ENCODE results near the gene ITGAL. TPM values are rescaled to one million over a fixed set of nuclear protein-coding genes. Genes with fewer than 3 reads are reported as not detected.

The ITGAL gene
- total and polyA plus RNA-seq, 2 of the 13 experiments (the other 11 are each of a cell fraction or from before 2014, with no cell fraction given): 0.86 to 1.2 TPM

DNA sequence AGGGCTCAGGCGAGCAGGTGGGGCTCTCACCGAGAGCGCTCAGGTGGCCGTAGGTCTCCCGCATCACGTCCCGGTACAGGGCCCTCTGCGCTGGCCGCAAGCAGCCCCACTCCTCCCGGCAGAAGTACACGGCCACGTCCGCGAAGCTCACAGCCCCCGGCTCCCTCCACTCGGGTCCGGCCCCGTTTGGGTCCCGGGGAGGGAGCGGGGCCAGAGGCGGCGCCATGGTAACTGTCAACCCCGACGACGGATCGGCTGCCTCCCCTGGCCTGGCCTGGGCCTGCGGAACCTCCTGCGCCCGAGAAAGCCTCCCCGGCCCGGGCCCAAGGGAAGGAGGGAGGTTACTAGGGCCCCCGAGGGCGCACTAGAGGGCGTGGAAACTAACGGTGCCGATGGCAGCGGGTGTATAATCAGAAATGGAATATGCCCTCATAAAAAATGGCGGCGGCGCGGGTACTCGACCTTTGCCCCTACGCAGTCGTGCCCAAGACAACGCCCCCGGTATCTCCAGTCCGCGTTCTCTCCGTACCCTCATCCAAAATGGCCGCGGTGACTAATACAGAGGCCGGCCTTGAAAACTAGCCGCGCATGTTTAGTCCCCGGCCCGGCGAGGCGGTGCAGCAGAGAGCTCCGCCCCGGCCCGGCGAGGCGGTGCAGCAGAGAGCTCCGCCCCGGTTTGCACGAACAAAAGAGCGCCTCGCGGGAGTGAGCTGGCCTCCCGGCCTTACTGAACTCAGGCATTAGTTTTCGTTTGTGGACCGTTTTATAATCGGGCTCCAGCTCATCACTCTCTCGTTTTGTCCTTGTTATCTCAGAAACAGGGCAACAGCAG is 85.6 kb downstream of the ITGAL start, which contains the start of gene ZNF764 (continued):
- TF ChIP-seq ZNF782 (CRISPR knock-in tag; IDR thresholded peaks at IDR 0.05; ENCODE audit: borderline replicate concordance) (no peak; the same call in 1 of the 2 replicates), SSRP1 (CRISPR knock-in tag; IDR thresholded peaks at IDR 0.05) (no peak), ZNF317 (CRISPR knock-in tag; IDR thresholded peaks at IDR 0.05) (peak; percentile 92), GLI4 (CRISPR knock-in tag; IDR thresholded peaks at IDR 0.05; ENCODE audit: borderline replicate concordance) (peak; percentile 72; the same call in 1 of the 2 replicates), RCOR2 (CRISPR knock-in tag; IDR thresholded peaks at IDR 0.05) (no peak; the same call in 1 of the 2 replicates), ZNF350 (CRISPR knock-in tag; IDR thresholded peaks at IDR 0.05; ENCODE audit: borderline replicate concordance, low read depth) (peak; percentile 93; the same call in 1 of the 2 replicates), KLF15 (CRISPR knock-in tag; IDR thresholded peaks at IDR 0.05; ENCODE audit: borderline replicate concordance) (peak; percentile 83), NFIC (IDR thresholded peaks at IDR 0.05; ENCODE audit: low read length) (no peak; the same call in 1 of the 2 replicates), ZNF24 (IDR thresholded peaks at IDR 0.05) (no peak; the same call in 1 of the 2 replicates), TMF1 (CRISPR knock-in tag; IDR thresholded peaks at IDR 0.05; ENCODE audit: low read depth) (no peak; the same call in 1 of the 2 replicates), ZNF557 (CRISPR knock-in tag; IDR thresholded peaks at IDR 0.05) (no peak), ZNF383 (CRISPR knock-in tag; IDR thresholded peaks at IDR 0.05; ENCODE audit: borderline replicate concordance) (no peak), FOXO1 (CRISPR knock-in tag; IDR thresholded peaks at IDR 0.05) (peak; percentile 22; the same call in 1 of the 2 replicates), ZNF468 (CRISPR knock-in tag; IDR thresholded peaks at IDR 0.05) (peak; percentile 50; the same call in 1 of the 2 replicates), ZNF816 (CRISPR knock-in tag; IDR thresholded peaks at IDR 0.05; ENCODE audit: borderline replicate concordance) (no peak; the same call in 1 of the 2 replicates), ZNF337 (CRISPR knock-in tag; IDR thresholded peaks at IDR 0.05; ENCODE audit: borderline replicate concordance, low read depth) (no peak; the same call in 1 of the 2 replicates), JUN (CRISPR knock-in tag; IDR thresholded peaks at IDR 0.05) (peak; percentile 28; the same call in 1 of the 2 replicates), ZNF256 (CRISPR knock-in tag; conservative IDR thresholded peaks at IDR 0.05) (no peak)
- TF ChIP-seq, protein P1, sequence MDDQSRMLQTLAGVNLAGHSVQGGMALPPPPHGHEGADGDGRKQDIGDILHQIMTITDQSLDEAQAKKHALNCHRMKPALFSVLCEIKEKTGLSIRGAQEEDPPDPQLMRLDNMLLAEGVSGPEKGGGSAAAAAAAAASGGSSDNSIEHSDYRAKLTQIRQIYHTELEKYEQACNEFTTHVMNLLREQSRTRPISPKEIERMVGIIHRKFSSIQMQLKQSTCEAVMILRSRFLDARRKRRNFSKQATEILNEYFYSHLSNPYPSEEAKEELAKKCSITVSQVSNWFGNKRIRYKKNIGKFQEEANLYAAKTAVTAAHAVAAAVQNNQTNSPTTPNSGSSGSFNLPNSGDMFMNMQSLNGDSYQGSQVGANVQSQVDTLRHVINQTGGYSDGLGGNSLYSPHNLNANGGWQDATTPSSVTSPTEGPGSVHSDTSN (CRISPR knock-in tag; IDR thresholded peaks at IDR 0.05; ENCODE audit: borderline replicate concordance): no peak
- TF ChIP-seq, protein P2, sequence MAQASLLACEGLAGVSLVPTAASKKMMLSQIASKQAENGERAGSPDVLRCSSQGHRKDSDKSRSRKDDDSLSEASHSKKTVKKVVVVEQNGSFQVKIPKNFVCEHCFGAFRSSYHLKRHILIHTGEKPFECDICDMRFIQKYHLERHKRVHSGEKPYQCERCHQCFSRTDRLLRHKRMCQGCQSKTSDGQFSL (CRISPR knock-in tag; IDR thresholded peaks at IDR 0.05): no peak
- TF ChIP-seq, protein P3, sequence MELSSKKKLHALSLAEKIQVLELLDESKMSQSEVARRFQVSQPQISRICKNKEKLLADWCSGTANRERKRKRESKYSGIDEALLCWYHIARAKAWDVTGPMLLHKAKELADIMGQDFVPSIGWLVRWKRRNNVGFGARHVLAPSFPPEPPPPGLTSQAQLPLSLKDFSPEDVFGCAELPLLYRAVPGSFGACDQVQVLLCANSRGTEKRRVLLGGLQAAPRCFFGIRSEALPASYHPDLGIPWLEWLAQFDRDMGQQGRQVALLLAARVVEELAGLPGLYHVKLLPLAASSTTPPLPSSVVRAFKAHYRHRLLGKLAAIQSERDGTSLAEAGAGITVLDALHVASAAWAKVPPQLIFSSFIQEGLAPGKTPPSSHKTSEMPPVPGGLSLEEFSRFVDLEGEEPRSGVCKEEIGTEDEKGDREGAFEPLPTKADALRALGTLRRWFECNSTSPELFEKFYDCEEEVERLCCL (CRISPR knock-in tag; IDR thresholded peaks at IDR 0.05; ENCODE audit: borderline replicate concordance): no peak; the same call in 1 of the 2 replicates
- TF ChIP-seq, protein P4, sequence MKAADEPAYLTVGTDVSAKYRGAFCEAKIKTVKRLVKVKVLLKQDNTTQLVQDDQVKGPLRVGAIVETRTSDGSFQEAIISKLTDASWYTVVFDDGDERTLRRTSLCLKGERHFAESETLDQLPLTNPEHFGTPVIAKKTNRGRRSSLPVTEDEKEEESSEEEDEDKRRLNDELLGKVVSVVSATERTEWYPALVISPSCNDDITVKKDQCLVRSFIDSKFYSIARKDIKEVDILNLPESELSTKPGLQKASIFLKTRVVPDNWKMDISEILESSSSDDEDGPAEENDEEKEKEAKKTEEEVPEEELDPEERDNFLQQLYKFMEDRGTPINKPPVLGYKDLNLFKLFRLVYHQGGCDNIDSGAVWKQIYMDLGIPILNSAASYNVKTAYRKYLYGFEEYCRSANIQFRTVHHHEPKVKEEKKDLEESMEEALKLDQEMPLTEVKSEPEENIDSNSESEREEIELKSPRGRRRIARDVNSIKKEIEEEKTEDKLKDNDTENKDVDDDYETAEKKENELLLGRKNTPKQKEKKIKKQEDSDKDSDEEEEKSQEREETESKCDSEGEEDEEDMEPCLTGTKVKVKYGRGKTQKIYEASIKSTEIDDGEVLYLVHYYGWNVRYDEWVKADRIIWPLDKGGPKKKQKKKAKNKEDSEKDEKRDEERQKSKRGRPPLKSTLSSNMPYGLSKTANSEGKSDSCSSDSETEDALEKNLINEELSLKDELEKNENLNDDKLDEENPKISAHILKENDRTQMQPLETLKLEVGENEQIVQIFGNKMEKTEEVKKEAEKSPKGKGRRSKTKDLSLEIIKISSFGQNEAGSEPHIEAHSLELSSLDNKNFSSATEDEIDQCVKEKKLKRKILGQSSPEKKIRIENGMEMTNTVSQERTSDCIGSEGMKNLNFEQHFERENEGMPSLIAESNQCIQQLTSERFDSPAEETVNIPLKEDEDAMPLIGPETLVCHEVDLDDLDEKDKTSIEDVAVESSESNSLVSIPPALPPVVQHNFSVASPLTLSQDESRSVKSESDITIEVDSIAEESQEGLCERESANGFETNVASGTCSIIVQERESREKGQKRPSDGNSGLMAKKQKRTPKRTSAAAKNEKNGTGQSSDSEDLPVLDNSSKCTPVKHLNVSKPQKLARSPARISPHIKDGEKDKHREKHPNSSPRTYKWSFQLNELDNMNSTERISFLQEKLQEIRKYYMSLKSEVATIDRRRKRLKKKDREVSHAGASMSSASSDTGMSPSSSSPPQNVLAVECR (CRISPR knock-in tag; IDR thresholded peaks at IDR 0.05; ENCODE audit: borderline replicate concordance): peak; percentile 95
